ENCODE data around the gene WWP2. TPM values are rescaled to one million over a fixed set of nuclear protein-coding genes. Genes with fewer than 3 reads are reported as not detected.
"Not testable (repeated sequence)": the region's sequence is repeated elsewhere in the genome, so short reads cannot be mapped to it uniquely, and the experiment has no call there.

Gene WWP2
- total and polyA plus RNA-seq, 2 experiments from 2014 or later, result 18.5 to 19.0 TPM

- TF ChIP-seq EZH2phosphoT487 (IDR thresholded peaks at IDR 0.05; ENCODE audit: insufficient read depth, low read depth) (no peak), EZH2 (IDR thresholded peaks at IDR 0.05; ENCODE audit: insufficient read depth, poor library complexity, severe bottlenecking) (no peak)
- no peak for DNase-seq
- H3K79me2 ChIP-seq (ENCODE audit: insufficient read depth), result peaks cover 62% of the 10 kb centered on the region
- H3K4me2 ChIP-seq (ENCODE audit: unreplicated experiment), result peak overlapping the region; percentile 94
- H4K20me1 ChIP-seq (ENCODE audit: insufficient read depth), result no peaks in the 10 kb centered on the region
- H2AFZ ChIP-seq, result peak overlapping the region; percentile 86
- no peaks in the 10 kb centered on the region for H3K36me3 ChIP-seq (ENCODE audit: low read depth)
- peak overlapping the region; percentile 92 for H3K27ac ChIP-seq
- no peaks in the 10 kb centered on the region for H3K9me2 ChIP-seq (ENCODE audit: insufficient read depth)
- peak overlapping the region; percentile 93 for H3K4me3 ChIP-seq
- H3K27me3 ChIP-seq (replicated peaks; ENCODE audit: insufficient read depth), result no peaks in the 10 kb centered on the region
- peak overlapping the region; percentile 88 for H3K9ac ChIP-seq
- no peaks in the 10 kb centered on the region for H3K9me3 ChIP-seq (ENCODE audit: low read depth)
- in situ Hi-C loops (cut with MboI), result loop anchor here (10.0 kb wide), 1 partner anchor 59 kb away; no protein-coding TSS in a partner anchor
- H3K4me1 ChIP-seq (ENCODE audit: insufficient read depth), result peaks cover 24% of the 10 kb centered on the region
- WGBS, 2 experiments (ENCODE audit: low coverage in 1 of 2, low lambda C conversion rate in 2 of 2, missing lambda C conversion rate in 2 of 2), result 67 to 69% methylated on average over 32 of the region's 32 CpGs
- peaks cover 18% of the 10 kb centered on the region; the same call in 1 of the 2 replicates for H3F3A ChIP-seq (ENCODE audit: insufficient read depth)
Observed at GRCh38 chr16:69725480-69726312, 36.4 kb upstream of the WWP2 start.

GRCh38 chr16:69726313-69727060 lies 35.6 kb upstream of the WWP2 start, which contains the start of gene NQO1:
Gene NQO1 (minus strand): TSS chr16:69726560. CDS start chr16:69726439, 121 bp downstream.
- Histone ChIP-seq H3K79me2 (ENCODE audit: insufficient read depth) (peaks cover 54% of the 10 kb centered on the region), H3F3A (ENCODE audit: insufficient read depth) (peaks cover 18% of the 10 kb centered on the region; the same call in 1 of the 2 replicates), H3K4me3 (peak within 1 kb of the TSS; percentile 93), H3K27ac (peak within 1 kb of the TSS; percentile 92), H4K20me1 (ENCODE audit: insufficient read depth) (no peaks in the 10 kb centered on the region), H3K9ac (peak within 1 kb of the TSS; percentile 88), H3K4me1 (ENCODE audit: insufficient read depth) (peaks cover 24% of the 10 kb centered on the region), H3K9me2 (ENCODE audit: insufficient read depth) (no peaks in the 10 kb centered on the region), H2AFZ (peak within 1 kb of the TSS; percentile 86), H3K36me3 (ENCODE audit: low read depth) (no peaks in the 10 kb centered on the region), H3K9me3 (ENCODE audit: low read depth) (no peaks in the 10 kb centered on the region), H3K4me2 (ENCODE audit: unreplicated experiment) (peak within 1 kb of the TSS; percentile 94), H3K27me3 (replicated peaks; ENCODE audit: insufficient read depth) (no peaks in the 10 kb centered on the region)
- in situ Hi-C loops (cut with MboI), result loop anchor here (10.0 kb wide), 1 partner anchor 58 kb away; no protein-coding TSS in a partner anchor
- 0 to 1% methylated on average over 31 of the region's 31 CpGs for WGBS, 2 experiments (ENCODE audit: low coverage in 1 of 2, low lambda C conversion rate in 2 of 2, missing lambda C conversion rate in 2 of 2)
- no peak for TF ChIP-seq EZH2phosphoT487 (IDR thresholded peaks at IDR 0.05; ENCODE audit: insufficient read depth, low read depth)
- DNase-seq, result peak; percentile 98

- H3K27me3 ChIP-seq (replicated peaks; ENCODE audit: insufficient read depth), result no peaks in the 10 kb centered on the region
- peak overlapping the region; percentile 94 for H3K4me2 ChIP-seq (ENCODE audit: unreplicated experiment)
- peak overlapping the region; percentile 92; the same call in 1 of the 2 replicates for H3K27ac ChIP-seq
- no peaks in the 10 kb centered on the region for H4K20me1 ChIP-seq (ENCODE audit: insufficient read depth)
- H3F3A ChIP-seq (ENCODE audit: insufficient read depth), result peaks cover 18% of the 10 kb centered on the region; the same call in 1 of the 2 replicates
- in situ Hi-C loops (cut with MboI), result loop anchor here (10.0 kb wide), 1 partner anchor 57 kb away; no protein-coding TSS in a partner anchor
- no peaks in the 10 kb centered on the region for H3K9me3 ChIP-seq (ENCODE audit: low read depth)
- H3K4me1 ChIP-seq (ENCODE audit: insufficient read depth), result peaks cover 24% of the 10 kb centered on the region
- H3K9me2 ChIP-seq (ENCODE audit: insufficient read depth), result no peaks in the 10 kb centered on the region
- no peaks in the 10 kb centered on the region for H3K36me3 ChIP-seq (ENCODE audit: low read depth)
- H2AFZ ChIP-seq, result no peak overlapping the region
- no peak for DNase-seq
- peak overlapping the region; percentile 93; the same call in 1 of the 2 replicates for H3K4me3 ChIP-seq
- TF ChIP-seq EZH2 (IDR thresholded peaks at IDR 0.05; ENCODE audit: insufficient read depth, poor library complexity, severe bottlenecking) (no peak), EZH2phosphoT487 (IDR thresholded peaks at IDR 0.05; ENCODE audit: insufficient read depth, low read depth) (no peak)
- peaks cover 40% of the 10 kb centered on the region for H3K79me2 ChIP-seq (ENCODE audit: insufficient read depth)
- no peak overlapping the region for H3K9ac ChIP-seq
- WGBS, 2 experiments (ENCODE audit: low coverage in 1 of 2, low lambda C conversion rate in 2 of 2, missing lambda C conversion rate in 2 of 2), result 92 to 94% methylated on average over 5 of the region's 5 CpGs
Observed at GRCh38 chr16:69727916-69728270, 34.2 kb upstream of the WWP2 start.

GRCh38 chr16:69729030-69729429 lies 33.1 kb upstream of the WWP2 start:
- WGBS, 2 experiments (ENCODE audit: low coverage in 1 of 2, low lambda C conversion rate in 2 of 2, missing lambda C conversion rate in 2 of 2), result 94 to 100% methylated on average over 4 of the region's 4 CpGs

GRCh38 chr16:69731280-69731679 lies 30.9 kb upstream of the WWP2 start:
- not testable (repeated sequence) for DNase-seq

More at GRCh38 chr16:69729030-69729429, 33.1 kb upstream of the WWP2 start:
- H3K4me1 ChIP-seq (ENCODE audit: insufficient read depth), result peaks cover 24% of the 10 kb centered on the region
- not testable (repeated sequence) for H3K27ac ChIP-seq; H3K4me2 ChIP-seq (ENCODE audit: unreplicated experiment); DNase-seq; H3K27me3 ChIP-seq (replicated peaks; ENCODE audit: insufficient read depth); H3K9ac ChIP-seq; H2AFZ ChIP-seq; H3K9me2 ChIP-seq (ENCODE audit: insufficient read depth); H3K4me3 ChIP-seq; H3K9me3 ChIP-seq (ENCODE audit: low read depth); H3K36me3 ChIP-seq (ENCODE audit: low read depth); H4K20me1 ChIP-seq (ENCODE audit: insufficient read depth)
- peaks cover 18% of the 10 kb centered on the region; the same call in 1 of the 2 replicates for H3F3A ChIP-seq (ENCODE audit: insufficient read depth)
- peaks cover 29% of the 10 kb centered on the region for H3K79me2 ChIP-seq (ENCODE audit: insufficient read depth)
- in situ Hi-C loops (cut with MboI), result loop anchor here (10.0 kb wide), 1 partner anchor 56 kb away; no protein-coding TSS in a partner anchor

More at GRCh38 chr16:69731280-69731679, 30.9 kb upstream of the WWP2 start:
- H3K4me2 ChIP-seq (ENCODE audit: unreplicated experiment); H3F3A ChIP-seq (ENCODE audit: insufficient read depth); H2AFZ ChIP-seq; H3K9me3 ChIP-seq (ENCODE audit: low read depth); H4K20me1 ChIP-seq (ENCODE audit: insufficient read depth); H3K9ac ChIP-seq; in situ Hi-C loops (cut with MboI); H3K9me2 ChIP-seq (ENCODE audit: insufficient read depth); H3K27ac ChIP-seq; H3K36me3 ChIP-seq (ENCODE audit: low read depth); H3K4me1 ChIP-seq (ENCODE audit: insufficient read depth); H3K4me3 ChIP-seq; H3K27me3 ChIP-seq (replicated peaks; ENCODE audit: insufficient read depth); H3K79me2 ChIP-seq (ENCODE audit: insufficient read depth): not testable (repeated sequence)
- 79% methylated on average over 5 of the region's 5 CpGs for WGBS, 2 experiments (ENCODE audit: low coverage in 1 of 2, low lambda C conversion rate in 2 of 2, missing lambda C conversion rate in 2 of 2)
